ENCODE measurements around the gene SPEF2.

SPEF2 gene, protein sequence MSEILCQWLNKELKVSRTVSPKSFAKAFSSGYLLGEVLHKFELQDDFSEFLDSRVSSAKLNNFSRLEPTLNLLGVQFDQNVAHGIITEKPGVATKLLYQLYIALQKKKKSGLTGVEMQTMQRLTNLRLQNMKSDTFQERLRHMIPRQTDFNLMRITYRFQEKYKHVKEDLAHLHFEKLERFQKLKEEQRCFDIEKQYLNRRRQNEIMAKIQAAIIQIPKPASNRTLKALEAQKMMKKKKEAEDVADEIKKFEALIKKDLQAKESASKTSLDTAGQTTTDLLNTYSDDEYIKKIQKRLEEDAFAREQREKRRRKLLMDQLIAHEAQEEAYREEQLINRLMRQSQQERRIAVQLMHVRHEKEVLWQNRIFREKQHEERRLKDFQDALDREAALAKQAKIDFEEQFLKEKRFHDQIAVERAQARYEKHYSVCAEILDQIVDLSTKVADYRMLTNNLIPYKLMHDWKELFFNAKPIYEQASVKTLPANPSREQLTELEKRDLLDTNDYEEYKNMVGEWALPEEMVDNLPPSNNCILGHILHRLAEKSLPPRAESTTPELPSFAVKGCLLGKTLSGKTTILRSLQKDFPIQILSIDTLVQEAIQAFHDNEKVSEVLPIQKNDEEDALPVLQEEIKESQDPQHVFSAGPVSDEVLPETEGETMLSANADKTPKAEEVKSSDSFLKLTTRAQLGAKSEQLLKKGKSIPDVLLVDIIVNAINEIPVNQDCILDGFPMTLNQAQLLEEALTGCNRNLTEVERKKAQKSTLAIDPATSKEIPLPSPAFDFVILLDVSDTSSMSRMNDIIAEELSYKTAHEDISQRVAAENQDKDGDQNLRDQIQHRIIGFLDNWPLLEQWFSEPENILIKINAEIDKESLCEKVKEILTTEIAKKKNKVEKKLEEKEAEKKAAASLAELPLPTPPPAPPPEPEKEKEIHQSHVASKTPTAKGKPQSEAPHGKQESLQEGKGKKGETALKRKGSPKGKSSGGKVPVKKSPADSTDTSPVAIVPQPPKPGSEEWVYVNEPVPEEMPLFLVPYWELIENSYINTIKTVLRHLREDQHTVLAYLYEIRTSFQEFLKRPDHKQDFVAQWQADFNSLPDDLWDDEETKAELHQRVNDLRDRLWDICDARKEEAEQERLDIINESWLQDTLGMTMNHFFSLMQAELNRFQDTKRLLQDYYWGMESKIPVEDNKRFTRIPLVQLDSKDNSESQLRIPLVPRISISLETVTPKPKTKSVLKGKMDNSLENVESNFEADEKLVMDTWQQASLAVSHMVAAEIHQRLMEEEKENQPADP (N-terminal part only)

DNA sequence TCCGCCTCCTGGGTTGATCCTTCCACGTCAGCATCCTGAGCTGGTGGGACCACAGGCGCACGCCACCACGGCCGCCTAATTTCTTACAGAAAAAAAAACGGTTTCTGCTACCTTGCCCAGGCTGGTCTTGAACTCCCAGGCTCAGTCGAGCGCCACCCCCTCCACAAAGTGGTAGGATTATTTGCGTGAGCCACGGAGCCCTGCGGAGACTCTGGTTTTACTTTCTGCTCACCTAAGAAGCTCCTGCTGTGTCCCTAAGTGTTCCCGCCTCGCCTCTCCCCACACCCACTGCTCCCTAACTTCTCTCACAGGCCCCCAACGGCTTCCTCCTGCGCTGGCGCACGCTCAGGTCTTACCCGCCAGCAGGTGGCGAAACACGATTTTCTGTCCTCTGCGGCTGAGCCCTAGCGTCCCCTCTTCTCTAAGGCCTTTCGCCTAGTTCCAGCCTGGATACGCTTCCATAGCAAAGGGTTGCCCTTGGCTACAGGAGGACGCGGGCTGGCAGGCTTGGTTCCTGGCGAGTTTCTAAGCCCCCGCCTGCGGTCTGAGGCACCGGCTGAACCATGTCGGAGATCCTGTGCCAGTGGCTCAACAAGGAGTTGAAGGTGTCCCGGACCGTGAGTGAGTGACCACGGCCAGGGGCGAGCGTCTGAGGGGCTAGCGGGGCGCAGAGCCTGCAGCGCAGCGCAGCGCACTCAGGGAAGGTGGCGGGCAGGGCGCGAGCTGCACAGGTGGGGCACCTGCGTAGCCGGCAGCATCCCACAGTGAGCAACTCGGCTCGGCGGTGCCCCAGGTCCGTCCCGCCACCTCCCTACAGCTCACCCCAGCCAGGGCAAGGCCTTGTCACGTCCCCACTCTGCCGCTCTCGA is at the start of gene SPEF2:
Gene SPEF2, plus strand, starts transcription at position 429 of the 869 bp plus-strand sequence. Its CDS starts 135 bp downstream, at position 564.
- peak; percentile 84 for DNase-seq

DNA sequence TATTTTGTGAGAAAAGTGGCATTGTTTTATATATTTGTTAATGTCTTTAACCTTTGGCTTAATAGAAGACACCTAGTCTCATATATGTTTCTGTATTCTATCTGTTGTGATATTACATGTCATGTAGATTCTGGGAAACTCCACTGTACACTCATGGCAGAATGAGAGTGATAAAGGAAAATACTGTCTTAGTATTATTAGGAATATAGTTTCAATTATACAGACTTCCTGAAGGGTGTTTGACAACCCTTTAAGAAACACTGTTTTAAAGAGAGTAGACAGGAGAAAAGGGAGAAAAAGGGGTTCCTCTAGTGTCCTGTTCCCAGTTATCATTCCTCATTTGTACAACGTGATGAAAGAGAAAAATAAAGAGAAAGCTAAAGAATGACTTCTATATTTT is 42.1 kb upstream of the SPEF2 start:
- DNase-seq = no peak

DNA sequence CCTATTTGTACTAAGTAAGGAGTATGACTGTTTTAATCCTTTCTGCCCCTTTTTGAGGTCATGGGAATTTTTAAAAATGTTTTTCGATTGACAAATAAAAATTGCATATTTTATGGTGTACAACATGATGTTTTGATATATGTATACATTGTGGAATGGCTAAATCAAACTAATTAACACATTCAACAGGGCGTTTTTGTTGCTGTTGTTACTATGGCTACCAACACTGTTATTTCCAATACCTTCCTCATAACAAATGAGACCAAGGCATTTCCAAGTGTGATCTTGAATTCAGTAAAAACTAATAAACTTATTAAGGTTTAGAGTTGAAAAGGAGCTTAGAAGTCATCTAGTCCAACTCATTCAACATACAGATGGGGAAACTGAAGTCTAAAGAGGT is 30.2 kb upstream of the SPEF2 start:
- no peak for DNase-seq

DNA sequence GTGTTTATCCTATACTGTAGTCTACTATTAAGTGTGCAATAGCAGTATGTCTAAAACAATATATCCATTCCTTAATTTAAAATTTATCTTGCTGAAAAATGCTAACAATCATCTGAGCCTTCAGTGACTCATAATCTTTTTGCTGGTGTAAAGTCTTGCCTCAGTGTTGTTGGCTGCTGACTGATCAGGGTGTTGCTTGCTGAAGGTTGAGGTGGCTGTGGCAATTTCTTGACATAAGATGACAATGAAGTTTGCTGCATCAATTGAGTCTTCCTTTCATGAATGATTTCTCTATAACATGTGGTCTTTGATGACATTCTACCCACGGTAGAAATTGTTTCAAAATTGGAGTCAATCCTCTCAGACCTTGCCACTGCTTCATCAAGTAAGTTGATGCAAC is 24.3 kb upstream of the SPEF2 start:
- no peak for DNase-seq

DNA sequence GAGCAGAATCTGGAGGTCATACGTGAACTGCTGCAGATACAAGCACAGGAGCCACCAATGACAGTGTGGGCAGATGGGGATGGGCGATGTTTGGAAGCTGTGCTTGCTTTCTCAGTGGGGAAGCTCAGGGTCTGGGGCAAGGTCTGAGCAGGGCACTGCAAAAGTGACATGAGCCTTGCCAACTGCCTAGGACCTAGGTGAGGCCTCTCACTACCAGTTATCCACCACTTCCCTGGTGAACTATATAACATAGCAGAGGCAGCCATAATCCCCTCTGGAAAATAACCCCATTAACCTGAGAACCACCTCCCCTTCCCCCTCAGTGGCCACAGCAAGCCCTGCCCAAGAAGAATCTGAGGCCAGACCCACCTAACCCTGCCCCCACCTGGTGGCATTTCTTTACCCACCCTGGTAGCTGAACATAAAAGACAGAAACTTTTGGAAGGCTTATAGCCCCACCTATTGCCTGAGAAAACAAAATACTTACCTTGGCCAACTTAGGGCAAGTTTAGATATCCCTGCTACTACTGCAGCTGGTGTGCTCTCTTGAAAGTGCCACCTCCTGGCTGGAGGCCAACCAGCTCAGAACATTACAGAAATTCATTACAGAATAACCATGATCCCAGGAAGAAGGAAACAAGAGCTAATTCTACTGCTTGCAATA is 18.8 kb upstream of the SPEF2 start:
- no peak for DNase-seq

DNA sequence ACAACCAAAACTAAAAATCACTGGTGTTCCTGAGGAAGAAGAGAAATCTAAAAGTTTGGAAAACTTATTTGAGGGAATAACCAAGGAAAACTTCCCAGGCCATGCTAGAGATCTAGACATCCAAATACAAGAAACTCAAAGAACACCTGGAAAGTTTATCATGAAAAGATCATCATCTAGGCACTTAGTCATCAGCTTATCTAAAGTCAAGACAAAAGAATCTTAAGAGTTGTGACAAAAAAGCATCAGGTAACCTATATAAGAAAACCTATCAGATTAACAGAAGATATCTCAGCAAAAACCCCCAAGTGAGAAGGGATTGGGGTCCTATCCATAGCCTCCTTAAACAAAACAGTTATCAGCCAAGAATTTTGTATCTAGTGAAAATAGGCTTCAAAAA is 17.1 kb upstream of the SPEF2 start:
- no peak for DNase-seq

DNA sequence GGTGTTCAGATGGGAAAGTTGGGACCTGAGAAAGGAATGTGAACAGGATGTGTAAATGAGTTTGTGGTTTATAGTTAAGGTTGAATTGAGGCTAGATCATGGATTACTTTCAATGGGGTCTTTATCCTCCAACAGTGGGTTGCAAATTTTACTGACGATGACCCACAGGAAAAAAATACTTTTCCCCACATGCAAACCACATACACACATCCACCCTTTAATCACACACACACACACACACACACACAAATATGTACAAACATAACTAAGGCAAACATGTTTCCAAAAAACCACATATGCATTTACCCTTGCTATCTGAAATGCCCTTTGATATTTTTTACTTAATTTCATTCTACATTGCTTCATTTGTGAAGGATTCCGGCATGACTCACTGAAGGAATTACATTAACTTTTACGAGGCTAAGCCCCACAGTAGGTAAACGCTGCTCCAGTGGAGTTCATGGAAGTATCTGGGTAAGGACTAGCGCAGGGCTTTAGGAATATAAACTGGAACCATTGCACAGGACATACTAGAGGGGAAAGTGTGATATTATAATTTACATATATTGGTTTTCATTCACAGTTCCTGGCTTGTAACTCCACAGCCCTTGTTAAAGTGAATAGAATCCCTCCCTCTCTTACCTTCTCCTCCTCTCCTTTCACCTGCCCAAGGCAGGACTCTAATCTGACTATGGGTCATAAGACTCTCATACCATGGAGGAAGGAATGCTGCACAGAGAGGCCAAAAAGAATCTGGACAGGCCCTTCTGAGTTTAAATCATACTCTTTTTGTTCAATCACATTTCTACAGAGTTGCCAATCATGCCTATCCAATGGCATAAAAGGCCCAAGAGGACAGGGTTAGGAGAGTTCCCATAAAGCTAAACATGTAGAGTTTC is 8.5 kb upstream of the SPEF2 start:
- DNase-seq = no peak

DNA sequence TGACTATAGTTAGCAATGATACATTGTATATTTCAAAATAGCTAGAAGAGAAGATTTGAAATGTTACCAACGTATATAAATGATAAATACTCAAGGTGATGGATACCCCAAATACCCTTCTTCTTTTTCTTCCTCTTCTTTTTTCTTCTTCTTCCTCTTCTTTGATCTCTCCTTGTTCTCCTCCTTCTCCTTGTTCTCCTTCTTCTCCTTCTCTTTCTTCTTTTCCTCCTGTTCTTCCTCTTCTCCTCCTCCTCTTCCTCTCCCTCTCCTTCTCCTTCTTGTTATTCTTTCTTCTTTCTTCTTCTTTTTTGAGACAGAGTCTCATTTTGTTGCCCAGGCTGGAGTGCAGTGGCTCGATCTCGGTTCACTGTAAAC is 616 bp upstream of the SPEF2 start:
- no peak for DNase-seq

DNA sequence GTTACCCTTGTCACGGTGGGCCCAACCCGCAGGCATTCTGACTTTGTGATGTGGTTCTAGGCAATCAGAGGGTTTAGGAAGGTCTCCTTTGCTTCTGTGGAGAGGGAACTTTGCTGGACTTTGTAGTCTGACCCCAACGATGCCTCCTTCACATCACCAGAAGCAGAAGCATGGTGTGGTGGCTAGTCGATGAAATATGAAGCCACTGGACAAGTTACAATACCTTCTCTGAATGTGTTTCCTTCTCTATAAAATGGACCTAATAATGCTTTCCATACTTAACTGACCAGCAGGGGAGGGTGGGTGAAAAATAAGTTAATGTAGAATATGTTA is 607 bp downstream of the SPEF2 start:
- DNase-seq = no peak

DNA sequence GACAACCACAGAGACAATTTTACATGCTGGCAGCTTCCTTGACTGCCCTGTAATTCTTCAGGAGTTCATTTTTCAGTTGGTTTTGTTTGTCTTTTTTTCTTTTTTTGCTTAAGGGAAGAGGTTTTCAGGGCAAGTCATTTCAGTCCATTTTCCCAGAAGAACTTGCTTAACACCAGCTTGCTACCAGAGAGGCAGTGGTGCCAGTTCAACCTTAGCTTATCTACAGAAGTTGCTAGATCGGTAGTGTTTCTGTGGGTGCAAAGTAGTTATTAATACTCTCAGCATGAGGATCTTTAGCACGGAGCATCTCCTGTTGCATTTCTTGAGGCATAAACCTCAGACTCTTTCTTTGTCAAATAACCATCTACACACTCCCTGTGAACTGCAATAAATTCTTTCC is 1.1 kb downstream of the SPEF2 start:
- DNase-seq = no peak

DNA sequence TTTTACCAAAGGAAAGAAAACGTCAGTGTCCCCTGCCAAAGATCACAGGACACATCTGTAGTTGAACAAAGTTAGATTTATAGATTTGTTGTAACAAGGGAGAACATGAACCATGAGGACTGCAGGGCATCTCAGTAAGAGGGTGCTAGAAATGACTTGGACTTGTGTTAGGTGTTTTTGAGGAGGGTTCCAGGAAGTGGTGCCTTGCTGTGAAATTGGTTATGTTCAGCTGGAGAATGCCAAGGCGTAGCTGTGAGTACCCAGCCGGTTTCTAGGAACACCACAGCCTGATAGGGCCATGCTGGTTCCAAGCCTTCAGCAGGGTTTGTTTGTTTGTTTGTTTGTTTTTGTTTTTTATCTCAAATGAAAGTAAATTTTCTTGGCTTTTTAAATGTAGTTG is 5.3 kb downstream of the SPEF2 start:
- no peak for DNase-seq

DNA sequence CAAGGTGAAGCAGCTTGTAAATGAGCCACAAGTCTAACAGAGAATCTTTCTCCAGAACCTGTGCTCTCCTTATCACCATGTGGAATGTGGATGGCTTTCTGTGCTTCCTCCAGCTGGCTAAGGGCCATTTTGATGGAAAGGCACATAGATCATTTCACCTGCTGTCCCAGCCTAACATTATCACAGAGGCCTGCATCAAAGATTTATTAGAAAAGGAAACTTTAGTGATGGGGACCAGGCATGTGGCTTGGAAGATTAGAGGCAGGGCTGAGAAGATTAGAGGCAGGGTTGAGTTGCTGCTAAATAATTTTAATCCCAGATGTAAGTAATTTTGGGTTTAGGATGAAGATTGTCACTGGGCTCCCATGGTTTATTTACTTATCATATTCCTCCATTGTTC is 6.3 kb downstream of the SPEF2 start:
- no peak for DNase-seq

DNA sequence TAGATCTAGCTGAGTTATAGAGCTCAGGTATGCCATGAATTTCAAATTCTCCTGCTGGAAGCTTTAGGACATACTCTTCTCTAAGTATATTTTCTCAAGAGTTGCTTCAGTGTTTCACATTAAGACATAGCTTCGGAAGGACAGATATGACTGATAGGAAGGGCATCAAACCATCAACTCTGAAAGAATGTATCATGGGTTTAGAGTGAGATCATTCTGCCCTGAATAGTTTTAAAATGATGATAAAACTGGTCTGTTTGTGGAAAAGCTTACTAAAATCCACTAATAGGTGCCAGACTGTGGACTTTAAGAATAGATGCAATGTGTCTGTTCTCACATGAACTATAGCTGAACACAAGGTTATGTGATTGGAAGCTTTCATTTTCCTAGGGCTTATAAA is 8.4 kb downstream of the SPEF2 start:
- no peak for DNase-seq

DNA sequence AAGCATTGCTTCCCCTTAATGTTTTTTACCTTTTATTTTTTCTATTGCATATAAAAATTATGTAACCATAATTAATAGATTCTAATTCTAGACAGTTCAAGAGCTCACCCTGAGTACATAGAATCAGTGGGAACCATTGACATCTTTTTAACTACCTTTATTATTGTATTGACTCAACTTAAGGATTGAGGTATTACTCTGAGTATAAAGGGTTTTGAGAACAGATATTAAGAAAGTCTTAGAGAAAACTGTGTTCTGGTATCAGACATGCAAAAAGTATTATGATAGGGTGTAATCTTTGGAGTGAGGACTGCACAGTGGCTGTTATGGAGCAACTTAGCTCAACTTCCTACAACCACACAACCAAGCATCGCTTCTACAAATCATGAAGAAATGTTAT is 8.9 kb downstream of the SPEF2 start:
- DNase-seq = no peak

DNA sequence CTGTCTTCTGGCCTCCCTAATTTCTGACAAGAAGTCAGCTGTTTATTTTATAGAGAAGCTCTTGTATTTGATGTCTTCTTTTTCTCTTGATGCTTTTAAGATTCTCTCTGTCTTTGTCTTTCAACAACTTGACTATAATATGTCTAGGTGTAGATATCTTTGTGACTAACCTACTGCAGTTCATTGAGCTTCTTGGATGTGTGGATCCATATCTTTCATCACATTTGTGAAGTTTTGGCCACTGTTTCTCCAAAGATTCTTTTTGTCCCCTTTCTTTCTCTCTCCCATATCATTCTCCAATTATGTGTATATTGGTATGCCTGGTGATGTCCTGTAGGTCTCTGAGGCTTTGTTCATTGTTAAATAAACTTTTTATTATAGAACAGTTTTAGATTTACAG is 16.7 kb downstream of the SPEF2 start:
- no peak for DNase-seq

DNA sequence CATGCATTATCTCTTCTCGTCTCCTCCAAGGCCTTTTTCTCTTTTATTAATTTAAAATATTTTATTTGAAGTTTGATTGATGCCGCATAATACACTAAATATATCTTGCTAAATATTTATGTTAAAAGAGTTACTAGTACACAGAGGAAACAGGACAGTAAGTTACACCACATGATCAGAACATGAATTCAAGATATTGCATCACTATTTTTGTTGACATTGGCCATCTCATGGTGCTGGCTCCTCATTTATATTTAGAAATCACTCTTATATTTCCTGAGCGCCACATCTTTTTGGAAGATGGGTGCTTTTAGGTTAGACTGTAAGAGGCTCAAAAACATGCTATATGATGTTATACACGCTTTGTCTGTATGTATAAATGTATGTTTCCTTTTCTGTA is 23.0 kb downstream of the SPEF2 start:
- DNase-seq = no peak

DNA sequence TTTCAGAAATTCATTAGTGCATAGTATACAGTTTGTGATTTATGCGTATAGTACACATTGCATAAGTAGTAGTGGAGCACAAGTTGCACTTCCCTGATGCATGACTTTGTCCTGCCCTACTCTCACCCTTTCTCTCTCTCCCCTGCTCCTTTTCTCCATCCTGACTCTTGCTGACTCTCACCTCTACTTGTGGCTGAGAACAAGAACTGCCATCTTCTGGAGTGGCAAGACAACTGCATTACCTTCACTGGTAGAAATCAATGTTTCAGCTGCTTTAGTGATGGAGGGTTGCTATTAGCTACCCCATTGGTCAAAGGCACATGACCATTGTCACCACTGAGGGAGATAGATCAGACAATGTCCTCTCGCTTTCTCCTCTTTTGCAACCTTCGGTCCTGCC is 26.9 kb downstream of the SPEF2 start:
- no peak for DNase-seq

DNA sequence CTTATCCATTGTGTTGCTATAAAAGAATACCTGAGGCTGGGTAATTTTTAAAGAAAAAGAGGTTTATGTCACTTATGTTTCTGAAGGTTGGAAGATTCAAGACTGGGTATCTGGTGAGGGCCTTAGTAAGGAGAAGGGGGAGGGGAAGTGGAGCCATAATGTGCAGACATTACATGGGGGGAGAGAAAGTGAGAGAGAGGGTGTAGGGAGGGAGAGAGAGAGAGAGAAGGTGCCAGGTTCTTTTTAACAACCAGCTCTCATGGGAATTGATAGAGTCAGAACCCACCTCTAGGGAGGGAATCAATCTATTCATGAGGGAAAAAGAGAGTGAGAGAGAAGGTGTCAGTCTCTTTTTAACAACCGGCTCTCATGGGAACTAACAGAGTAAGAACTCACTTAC is 29.5 kb downstream of the SPEF2 start:
- DNase-seq = no peak

DNA sequence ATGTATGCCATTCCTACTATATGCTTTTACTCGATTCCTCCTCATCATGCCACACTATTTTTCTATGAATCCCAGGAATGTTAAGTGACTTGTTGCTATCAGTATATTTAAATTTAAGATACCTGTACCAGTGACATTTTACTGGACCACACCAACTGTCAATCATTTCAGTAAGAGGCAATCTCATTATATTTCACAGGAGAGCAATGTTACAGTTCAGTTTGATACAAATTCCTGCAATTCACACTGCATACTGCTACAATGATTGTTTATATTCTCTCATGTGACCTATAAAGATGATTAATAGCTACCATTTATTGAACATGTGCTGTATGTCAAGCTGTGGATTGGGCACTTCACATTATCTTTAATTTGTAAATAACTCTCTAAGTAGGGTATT is 30.0 kb downstream of the SPEF2 start:
- no peak for DNase-seq

DNA sequence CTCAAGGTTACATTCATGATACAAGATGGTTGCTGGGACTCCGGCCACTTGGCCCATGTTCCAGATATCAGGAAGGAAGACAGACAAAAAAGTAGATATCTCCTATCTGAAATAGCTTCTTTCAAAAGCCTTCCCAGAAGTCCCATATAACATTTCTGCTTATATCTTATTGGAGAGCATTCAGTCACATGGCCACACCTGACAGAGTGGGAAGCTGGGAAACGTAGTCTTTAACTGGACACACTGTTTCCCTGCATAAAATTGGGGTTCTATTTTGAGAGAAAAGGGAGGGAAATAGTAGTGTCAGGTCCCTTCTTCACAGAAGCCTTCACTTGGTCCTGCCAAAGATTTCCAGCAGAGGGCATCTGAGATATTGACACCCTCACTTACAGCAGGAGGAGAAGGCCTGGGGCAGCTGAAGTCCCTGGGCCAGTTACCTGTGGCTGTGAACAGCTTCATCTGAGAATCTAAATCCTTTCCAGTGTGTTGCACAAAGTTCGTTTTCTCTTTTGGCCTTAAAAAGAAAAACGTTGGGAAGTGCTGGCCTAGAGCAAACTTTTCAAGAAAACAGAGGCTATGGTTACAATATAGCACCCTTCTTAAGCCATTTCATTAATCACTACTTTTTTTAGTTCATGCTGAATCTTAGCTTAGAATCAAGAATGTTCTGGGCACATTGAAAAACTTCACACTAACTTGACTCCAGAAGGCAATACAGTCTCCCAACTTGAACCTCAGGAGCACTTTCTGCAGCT is 33.5 kb downstream of the SPEF2 start:
- DNase-seq = peak; percentile 79
